ENCODE data around the gene ECE1.
A peak's percentile ranks its signal among the peaks of the same experiment; 100 is the strongest.

The ECE1 gene

GRCh38 chr1:21313886-21314721 lies 23.8 kb upstream of the ECE1 start:
- Histone ChIP-seq H3K9me3 (no peaks in the 10 kb centered on the region), H3K4me1 (peaks cover 20 to 98% (median 94%) of the 10 kb centered on the region in 4 donors), H3K27ac (peak overlapping the region; percentile 94 to 95), H3K36me3 (peaks cover 0 to 4% (median 0%) of the 10 kb centered on the region in 3 donors), H3K27me3 (no peaks in the 10 kb centered on the region), H3K4me3 (no peak overlapping the region)
- TF ChIP-seq CTCF (IDR thresholded peaks at IDR 0.05) = no peak
- peak; percentile 82 to 87 for DNase-seq
- intact Hi-C loops (cut with DNase I; ENCODE audit: low total_unique reads) = no loop called here

- TF ChIP-seq CTCF (IDR thresholded peaks at IDR 0.05) = no peak
- Histone ChIP-seq H3K36me3 (peaks cover 0 to 4% (median 0%) of the 10 kb centered on the region in 3 donors), H3K4me3 (no peak overlapping the region), H3K27ac (peak overlapping the region; percentile 94 to 95), H3K27me3 (no peaks in the 10 kb centered on the region), H3K4me1 (peaks cover 15 to 98% (median 94%) of the 10 kb centered on the region in 4 donors), H3K9me3 (no peaks in the 10 kb centered on the region)
- peak in 1 of 2 donors; percentile 81 for DNase-seq
- intact Hi-C loops (cut with DNase I; ENCODE audit: low total_unique reads) = no loop called here
These were observed 23.1 kb upstream of the ECE1 start for GRCh38 chr1:21313203-21313885.

GRCh38 chr1:21312407-21312992 lies 22.2 kb upstream of the ECE1 start:
- peak overlapping the region; percentile 94 to 95 for H3K27ac ChIP-seq
- intact Hi-C loops (cut with DNase I; ENCODE audit: low total_unique reads) = no loop called here
- no peak overlapping the region for H3K4me3 ChIP-seq
- TF ChIP-seq CTCF (IDR thresholded peaks at IDR 0.05) = no peak
- no peak for DNase-seq
- no peaks in the 10 kb centered on the region for H3K27me3 ChIP-seq
- no peaks in the 10 kb centered on the region for H3K9me3 ChIP-seq
- H3K36me3 ChIP-seq = no peaks in the 10 kb centered on the region
- peaks cover 13 to 98% (median 94%) of the 10 kb centered on the region in 4 donors for H3K4me1 ChIP-seq

- no peak for TF ChIP-seq CTCF (IDR thresholded peaks at IDR 0.05)
- intact Hi-C loops (cut with DNase I; ENCODE audit: low total_unique reads) = no loop called here
- no peaks in the 10 kb centered on the region for H3K27me3 ChIP-seq
- H3K27ac ChIP-seq = peak overlapping the region; percentile 56 to 63
- H3K9me3 ChIP-seq = no peaks in the 10 kb centered on the region
- peaks cover 13 to 100% (median 86%) of the 10 kb centered on the region in 4 donors for H3K4me1 ChIP-seq
- DNase-seq = no peak
- no peaks in the 10 kb centered on the region for H3K36me3 ChIP-seq
- no peak overlapping the region for H3K4me3 ChIP-seq
These were observed 20.8 kb upstream of the ECE1 start for GRCh38 chr1:21311016-21311415.

GRCh38 chr1:21308847-21309652 lies 18.8 kb upstream of the ECE1 start:
- H3K27ac ChIP-seq = peak overlapping the region; percentile 56 to 63

More at GRCh38 chr1:21308847-21309652, 18.8 kb upstream of the ECE1 start:
- Histone ChIP-seq H3K9me3 (no peaks in the 10 kb centered on the region), H3K4me1 (peaks cover 13 to 100% (median 76%) of the 10 kb centered on the region in 4 donors), H3K36me3 (no peaks in the 10 kb centered on the region), H3K27me3 (no peaks in the 10 kb centered on the region), H3K4me3 (no peak overlapping the region)
- intact Hi-C loops (cut with DNase I; ENCODE audit: low total_unique reads) = no loop called here
- TF ChIP-seq CTCF (IDR thresholded peaks at IDR 0.05) = no peak
- no peak for DNase-seq
